ENCODE results near the gene COQ10A. TPM values are rescaled to one million over a fixed set of nuclear protein-coding genes. Genes with fewer than 3 reads are reported as not detected.

The COQ10A gene
- total and polyA plus RNA-seq, 2 experiments from 2014 or later = 53.6 to 67.2 TPM

DNA sequence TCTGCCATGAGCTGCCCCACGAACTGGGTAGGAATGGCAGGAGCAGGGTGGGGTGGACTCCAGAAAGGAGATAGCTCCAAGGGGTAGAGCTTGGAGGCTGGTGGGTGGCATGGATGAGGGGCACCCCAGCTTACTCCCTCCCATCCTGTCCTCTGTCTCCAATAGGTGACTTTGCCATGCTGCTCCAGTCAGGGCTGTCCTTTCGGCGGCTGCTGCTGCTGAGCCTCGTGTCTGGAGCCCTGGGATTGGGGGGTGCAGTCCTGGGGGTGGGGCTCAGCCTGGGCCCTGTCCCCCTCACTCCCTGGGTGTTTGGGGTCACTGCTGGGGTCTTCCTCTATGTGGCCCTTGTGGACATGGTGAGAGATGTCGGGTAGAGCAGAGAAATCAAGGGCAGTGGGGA lies 29.8 kb upstream of the COQ10A start:
- Histone ChIP-seq H3K4me3 (no peak overlapping the region), H3K4me1 (ENCODE audit: low read depth) (no peaks in the 10 kb centered on the region), H3K36me3 (peaks cover 7% of the 10 kb centered on the region), H3K9me3 (ENCODE audit: low read depth) (no peaks in the 10 kb centered on the region), H3K27me3 (no peaks in the 10 kb centered on the region), H3K27ac (no peak overlapping the region)
- TF ChIP-seq, protein P1, sequence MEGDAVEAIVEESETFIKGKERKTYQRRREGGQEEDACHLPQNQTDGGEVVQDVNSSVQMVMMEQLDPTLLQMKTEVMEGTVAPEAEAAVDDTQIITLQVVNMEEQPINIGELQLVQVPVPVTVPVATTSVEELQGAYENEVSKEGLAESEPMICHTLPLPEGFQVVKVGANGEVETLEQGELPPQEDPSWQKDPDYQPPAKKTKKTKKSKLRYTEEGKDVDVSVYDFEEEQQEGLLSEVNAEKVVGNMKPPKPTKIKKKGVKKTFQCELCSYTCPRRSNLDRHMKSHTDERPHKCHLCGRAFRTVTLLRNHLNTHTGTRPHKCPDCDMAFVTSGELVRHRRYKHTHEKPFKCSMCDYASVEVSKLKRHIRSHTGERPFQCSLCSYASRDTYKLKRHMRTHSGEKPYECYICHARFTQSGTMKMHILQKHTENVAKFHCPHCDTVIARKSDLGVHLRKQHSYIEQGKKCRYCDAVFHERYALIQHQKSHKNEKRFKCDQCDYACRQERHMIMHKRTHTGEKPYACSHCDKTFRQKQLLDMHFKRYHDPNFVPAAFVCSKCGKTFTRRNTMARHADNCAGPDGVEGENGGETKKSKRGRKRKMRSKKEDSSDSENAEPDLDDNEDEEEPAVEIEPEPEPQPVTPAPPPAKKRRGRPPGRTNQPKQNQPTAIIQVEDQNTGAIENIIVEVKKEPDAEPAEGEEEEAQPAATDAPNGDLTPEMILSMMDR (IDR thresholded peaks at IDR 0.05; ENCODE audit: low read depth, low read length) = no peak
- DNase-seq (ENCODE audit: low read depth in 1 of 2, low spot score in 1 of 2) = no peak

DNA sequence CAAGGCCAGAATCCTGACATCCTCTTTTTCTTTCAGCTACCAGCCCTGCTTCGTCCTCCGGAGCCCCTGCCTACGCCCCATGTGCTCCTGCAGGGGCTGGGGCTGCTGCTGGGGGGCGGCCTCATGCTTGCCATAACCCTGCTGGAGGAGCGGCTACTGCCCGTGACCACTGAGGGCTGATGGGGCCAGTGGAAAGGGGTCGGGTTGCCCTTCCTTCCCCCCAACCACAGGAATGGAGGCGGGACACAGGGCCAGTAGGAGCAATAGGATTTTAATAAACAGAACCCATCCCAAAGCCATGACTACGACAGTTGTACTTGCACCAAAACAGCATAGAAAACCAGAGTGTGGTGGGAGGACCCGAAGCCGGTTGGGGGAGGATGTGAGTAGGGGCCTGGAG lies 29.2 kb upstream of the COQ10A start:
- H3K27ac ChIP-seq = no peak overlapping the region
- peaks cover 10% of the 10 kb centered on the region for H3K36me3 ChIP-seq
- no peak for DNase-seq (ENCODE audit: low read depth in 1 of 2, low spot score in 1 of 2)

DNA sequence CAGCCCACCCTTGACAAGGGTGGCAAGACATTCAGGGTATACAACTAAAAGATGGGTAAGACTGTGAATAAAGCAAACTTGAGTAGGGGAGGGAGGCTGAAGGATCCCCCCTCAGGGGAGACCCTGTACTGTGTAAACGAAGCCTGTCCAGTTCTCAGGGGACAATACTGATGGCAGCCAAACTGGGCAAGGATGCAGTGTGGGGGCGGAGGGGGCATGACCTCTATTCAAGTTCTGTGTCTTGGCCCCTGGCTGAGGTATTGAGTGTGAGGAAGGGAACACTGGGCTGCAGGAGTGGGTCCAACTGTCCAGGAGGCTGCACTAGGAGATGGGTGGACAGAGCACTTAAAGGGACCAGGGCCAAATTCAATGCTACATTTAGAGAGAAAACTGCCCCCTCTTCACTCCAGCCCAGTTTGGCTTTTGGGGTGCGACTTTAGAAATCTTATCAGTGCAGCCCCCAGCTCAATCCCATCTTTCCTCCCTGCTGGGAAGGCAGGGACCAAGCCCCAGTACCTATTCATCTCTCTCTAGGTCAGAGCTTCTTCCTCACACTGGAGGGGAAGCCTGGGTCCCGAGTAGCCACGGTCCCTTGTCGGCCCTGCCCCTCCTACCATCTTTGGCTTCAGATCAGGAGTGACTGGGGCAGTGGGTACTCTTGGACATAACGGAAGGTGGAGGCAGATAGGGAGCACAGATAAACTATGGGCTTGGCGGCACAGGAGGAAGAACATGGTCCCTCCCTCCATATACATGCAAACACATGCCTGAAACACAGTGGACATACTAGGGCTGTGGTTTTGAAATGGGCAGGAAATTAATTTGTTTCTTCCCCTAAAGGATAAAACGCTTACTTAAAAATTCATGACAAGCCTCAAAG lies 25.1 kb upstream of the COQ10A start:
- H3K4me1 ChIP-seq (ENCODE audit: low read depth) = no peaks in the 10 kb centered on the region
- no peaks in the 10 kb centered on the region for H3K9me3 ChIP-seq (ENCODE audit: low read depth)
- no peak overlapping the region for H3K4me3 ChIP-seq
- no peak overlapping the region for H3K27ac ChIP-seq
- H3K27me3 ChIP-seq = no peaks in the 10 kb centered on the region
- no peak for DNase-seq (ENCODE audit: low read depth in 1 of 2, low spot score in 1 of 2)
- TF ChIP-seq, protein P1 (IDR thresholded peaks at IDR 0.05; ENCODE audit: low read depth, low read length) = no peak
- peaks cover 43% of the 10 kb centered on the region for H3K36me3 ChIP-seq

More for the DNA sequence above, 29.2 kb upstream of the COQ10A start:
- Histone ChIP-seq H3K27me3 (no peaks in the 10 kb centered on the region), H3K4me3 (no peak overlapping the region), H3K9me3 (ENCODE audit: low read depth) (no peaks in the 10 kb centered on the region), H3K4me1 (ENCODE audit: low read depth) (no peaks in the 10 kb centered on the region)
- TF ChIP-seq, protein P1 (IDR thresholded peaks at IDR 0.05; ENCODE audit: low read depth, low read length) = no peak

DNA sequence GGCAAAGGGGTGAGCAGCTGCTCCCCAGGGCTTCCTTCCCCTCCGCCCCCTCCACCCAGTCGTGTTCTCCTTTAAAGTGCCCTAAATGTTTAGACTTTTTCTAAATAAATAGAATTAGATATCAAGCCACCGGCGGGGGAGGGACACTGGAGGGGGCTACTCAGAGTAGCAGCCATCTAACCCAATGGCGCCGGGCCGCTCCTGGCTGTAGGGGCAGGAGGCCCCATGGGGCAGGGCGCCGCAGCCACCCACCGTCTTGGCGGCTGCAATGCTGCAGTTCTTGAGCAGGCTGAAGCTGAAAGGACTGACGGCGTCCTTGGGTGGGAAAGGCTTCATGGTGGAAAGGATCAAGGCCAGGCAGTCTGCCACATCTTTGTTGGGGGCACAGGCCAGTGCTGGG lies 23.8 kb upstream of the COQ10A start:
- Histone ChIP-seq H3K36me3 (peaks cover 45% of the 10 kb centered on the region), H3K4me3 (no peak overlapping the region), H3K4me1 (ENCODE audit: low read depth) (no peaks in the 10 kb centered on the region), H3K27ac (no peak overlapping the region), H3K9me3 (ENCODE audit: low read depth) (no peaks in the 10 kb centered on the region), H3K27me3 (no peaks in the 10 kb centered on the region)
- DNase-seq (ENCODE audit: low read depth in 1 of 2, low spot score in 1 of 2) = no peak
- TF ChIP-seq, protein P1 (IDR thresholded peaks at IDR 0.05; ENCODE audit: low read depth, low read length) = no peak

DNA sequence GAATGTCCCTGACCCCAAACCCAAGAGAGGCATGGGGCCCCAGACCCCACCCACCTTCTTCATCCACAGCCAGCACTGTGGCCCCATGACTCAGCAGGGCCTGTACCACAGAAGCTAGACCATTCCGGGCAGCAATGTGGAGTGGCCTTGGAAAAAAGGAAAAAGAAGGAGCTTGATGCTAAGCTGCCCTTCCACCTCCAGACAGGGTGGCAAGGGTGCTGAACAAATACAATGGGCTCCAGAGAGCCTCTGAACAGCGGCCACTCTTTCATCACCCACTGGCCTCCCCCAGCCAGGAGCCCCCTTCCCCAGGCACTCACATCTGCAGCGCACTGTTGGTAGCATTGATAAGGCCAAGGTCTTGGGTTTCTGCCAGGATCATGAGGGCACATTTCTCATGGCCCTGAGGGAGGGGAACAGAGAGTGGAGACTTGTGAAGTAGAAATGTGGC lies 23.0 kb upstream of the COQ10A start:
- Histone ChIP-seq H3K4me1 (ENCODE audit: low read depth) (no peaks in the 10 kb centered on the region), H3K27ac (no peak overlapping the region), H3K9me3 (ENCODE audit: low read depth) (no peaks in the 10 kb centered on the region), H3K4me3 (no peak overlapping the region), H3K27me3 (no peaks in the 10 kb centered on the region), H3K36me3 (peaks cover 48% of the 10 kb centered on the region)
- TF ChIP-seq, protein P1 (IDR thresholded peaks at IDR 0.05; ENCODE audit: low read depth, low read length) = no peak
- peak; percentile 17 to 43 for DNase-seq (ENCODE audit: low read depth in 1 of 2, low spot score in 1 of 2)
